BLaER1 treated with 17β-estradiol and CSF1 and Interleukin-3, amounts not matched to agents 10 nM and 100 nM (cell line): ENCODE measurements around the gene ZNF133.
"Not testable (repeated sequence)": the region's sequence is repeated elsewhere in the genome, so short reads cannot be mapped to it uniquely, and the experiment has no call there.

ENCODE experiments used
- H3K27ac ChIP-seq, 11 experiments: shearing (Covaris generic); formaldehyde crosslinking; 2 replicates each; pipeline ENCODE4 v1.8.1; 2022
- H3K27me3 ChIP-seq, 11 experiments: shearing (Covaris generic); formaldehyde crosslinking; 2 replicates each; pipeline ENCODE4 v1.8.1; 2022
- H3K36me3 ChIP-seq, 11 experiments: shearing (Covaris generic); formaldehyde crosslinking; 2 replicates each; pipeline ENCODE4 v1.8.1; 2022
- H3K4me1 ChIP-seq, 10 experiments: shearing (Covaris generic); formaldehyde crosslinking; 2 replicates each; pipeline ENCODE4 v1.8.1; 2022
- H3K4me2 ChIP-seq, 11 experiments: shearing (Covaris generic); formaldehyde crosslinking; 2 replicates each; pipeline ENCODE4 v1.8.1; 2022
- H3K4me3 ChIP-seq, 10 experiments: shearing (Covaris generic); formaldehyde crosslinking; 2 replicates each; pipeline ENCODE4 v1.8.1; 2022
- H3K9ac ChIP-seq, 11 experiments: shearing (Covaris generic); formaldehyde crosslinking; 2 replicates each; pipeline ENCODE4 v1.8.1; 2022
- H3K9me3 ChIP-seq, 11 experiments: shearing (Covaris generic); formaldehyde crosslinking; replicated peaks in 1 of 11; 2 replicates each; pipeline ENCODE4 v1.8.1; 2022
- H4K20me1 ChIP-seq, 11 experiments: shearing (Covaris generic); formaldehyde crosslinking; 2 replicates each; pipeline ENCODE4 v1.8.1; 2022
- Cebpa-rat ChIP-seq, 11 experiments: shearing (Covaris generic); IDR thresholded peaks; 2 replicates each; pipeline ENCODE4 v1.8.1; 2022

Gene ZNF133

DNA sequence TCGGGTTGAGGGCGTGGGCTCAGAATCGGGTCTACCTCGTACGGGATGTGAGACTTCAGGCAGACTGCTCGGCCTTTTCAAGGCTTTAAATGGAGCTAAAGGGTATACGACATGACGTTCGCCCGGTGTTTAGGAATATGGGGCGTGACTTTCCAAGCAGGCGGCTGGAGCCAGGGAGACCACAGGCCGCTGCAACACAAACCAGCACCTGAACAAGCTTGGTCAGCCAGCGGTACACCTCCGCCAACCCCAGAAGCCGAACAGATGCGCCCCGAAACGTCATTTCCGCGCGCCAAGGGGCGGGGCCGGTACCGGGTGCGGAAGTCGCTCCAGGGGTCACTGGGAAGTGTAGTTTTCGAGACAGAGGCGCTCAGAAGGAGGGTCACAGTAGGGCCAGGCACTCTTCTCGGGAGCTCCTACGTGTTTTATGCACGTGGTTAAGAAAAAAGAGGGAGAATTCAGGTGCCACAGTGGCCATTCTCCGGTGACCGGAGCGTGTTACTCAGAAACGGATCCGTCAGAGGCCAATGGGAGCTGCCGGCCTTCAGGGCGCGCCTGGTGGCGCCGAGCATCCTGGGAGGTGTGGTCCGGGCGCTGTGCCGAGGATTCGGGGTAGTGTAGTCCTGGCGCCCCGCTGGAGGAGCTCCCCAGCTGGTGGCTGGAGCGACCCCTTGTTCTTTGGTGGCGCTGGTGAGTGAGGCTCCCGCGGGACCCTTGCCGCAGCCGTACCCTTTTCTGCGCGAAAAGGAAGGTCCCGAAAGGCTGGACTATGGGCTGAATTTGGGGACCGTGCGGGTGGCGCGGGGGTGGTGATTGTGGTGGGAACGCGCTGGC is at the start of gene ZNF133:
Gene ZNF133, plus strand, starts transcription at position 613 of the 834 bp plus-strand sequence. CDS start 17,160 bp downstream, outside the sequence.
- Histone ChIP-seq H3K27me3 (no peaks in the 10 kb centered on the region), H3K27ac (peak within 1 kb of the TSS; percentile 87 to 97 (median 90)), H3K9me3 (peaks cover 25 to 32% (median 29%) of the 10 kb centered on the region in 11 experiments), H3K9ac (peak within 1 kb of the TSS; percentile 85 to 97 (median 90)), H3K36me3 (peaks cover 14 to 27% (median 19%) of the 10 kb centered on the region in 11 experiments; a peak in 21 of 22 replicates), H3K4me2 (peak within 1 kb of the TSS; percentile 86 to 99 (median 95)), H3K4me1 (peaks cover 14 to 23% (median 18%) of the 10 kb centered on the region in 10 experiments; a peak in 18 of 20 replicates), H4K20me1 (no peaks in the 10 kb centered on the region), H3K4me3 (peak within 1 kb of the TSS; percentile 81 to 89 (median 83))
- no peak for TF ChIP-seq Cebpa-rat (IDR thresholded peaks at IDR 0.05)

DNA sequence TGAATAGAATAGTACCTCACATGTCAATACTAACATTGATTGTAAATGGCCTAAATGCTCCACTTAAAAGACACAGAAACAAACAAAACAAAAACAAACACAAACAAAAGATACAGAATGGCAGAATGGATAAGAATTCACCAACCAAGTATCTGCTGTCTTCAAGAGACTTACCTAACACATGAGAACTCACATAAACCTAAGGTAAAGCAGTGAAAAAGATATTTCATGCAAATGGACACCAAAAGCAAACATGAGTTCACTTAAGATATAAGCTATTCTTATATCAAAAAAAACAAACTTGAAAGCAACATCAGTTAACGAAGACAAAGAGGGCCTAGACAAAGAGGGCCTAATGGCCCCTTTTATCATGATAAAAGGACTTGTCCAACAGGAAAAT is 47.3 kb upstream of the ZNF133 start:
- Histone ChIP-seq H3K4me3 (no peak overlapping the region), H3K4me2 (no peak overlapping the region), H3K9ac (no peak overlapping the region), H3K27ac (no peak overlapping the region), H4K20me1 (no peaks in the 10 kb centered on the region), H3K4me1 (peaks cover 0 to 10% (median 6%) of the 10 kb centered on the region in 10 experiments; a peak in 13 of 20 replicates), H3K27me3 (no peaks in the 10 kb centered on the region), H3K36me3 (no peaks in the 10 kb centered on the region), H3K9me3 (peaks cover 17 to 36% (median 25%) of the 10 kb centered on the region in 11 experiments)
- TF ChIP-seq Cebpa-rat (IDR thresholded peaks at IDR 0.05): no peak

DNA sequence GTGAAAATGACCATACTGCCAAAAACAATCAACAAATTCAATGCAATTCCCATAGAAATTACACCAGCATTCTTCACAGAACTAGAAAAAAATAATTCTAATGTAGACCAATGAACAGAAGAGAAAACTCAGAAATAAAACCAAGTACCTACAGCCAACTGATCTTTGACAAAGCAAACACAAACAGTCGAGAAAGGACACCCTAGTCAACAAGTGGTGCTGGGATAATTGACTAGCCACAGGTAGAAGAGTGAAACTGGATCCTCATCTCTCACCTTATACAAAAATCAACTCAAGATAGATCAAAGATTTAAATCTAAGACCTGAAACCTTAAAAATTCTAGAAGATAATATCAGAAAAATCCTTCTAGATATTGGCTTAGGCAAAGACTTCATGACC is 44.5 kb upstream of the ZNF133 start:
- Histone ChIP-seq H3K4me3 (no peak overlapping the region), H4K20me1 (no peaks in the 10 kb centered on the region), H3K27ac (no peak overlapping the region), H3K9me3 (peaks cover 17 to 33% (median 22%) of the 10 kb centered on the region in 11 experiments), H3K4me1 (peaks cover 0 to 10% (median 6%) of the 10 kb centered on the region in 10 experiments; a peak in 13 of 20 replicates), H3K36me3 (no peaks in the 10 kb centered on the region), H3K27me3 (no peaks in the 10 kb centered on the region), H3K9ac (no peak overlapping the region), H3K4me2 (no peak overlapping the region)
- no peak for TF ChIP-seq Cebpa-rat (IDR thresholded peaks at IDR 0.05)

DNA sequence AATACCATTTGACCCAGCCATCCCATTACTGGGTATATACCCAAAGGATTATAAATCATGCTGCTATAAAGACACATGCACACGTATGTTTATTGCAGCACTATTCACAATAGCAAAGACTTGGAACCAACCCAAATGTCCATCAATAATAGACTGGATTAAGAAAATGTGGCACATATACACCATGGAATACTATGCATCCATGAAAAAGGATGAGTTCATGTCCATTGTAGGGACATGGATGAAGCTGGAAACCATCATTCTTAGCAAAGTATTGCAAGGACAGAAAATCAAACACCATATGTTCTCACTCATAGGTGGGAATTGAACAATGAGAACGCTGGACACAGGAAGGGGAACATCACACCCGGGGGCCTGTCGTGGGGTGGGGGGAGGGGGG is 39.8 kb upstream of the ZNF133 start:
- H3K4me2 ChIP-seq, H4K20me1 ChIP-seq, H3K36me3 ChIP-seq, H3K4me3 ChIP-seq, H3K27me3 ChIP-seq, H3K9ac ChIP-seq, H3K27ac ChIP-seq, H3K4me1 ChIP-seq, H3K9me3 ChIP-seq: not testable (repeated sequence)

DNA sequence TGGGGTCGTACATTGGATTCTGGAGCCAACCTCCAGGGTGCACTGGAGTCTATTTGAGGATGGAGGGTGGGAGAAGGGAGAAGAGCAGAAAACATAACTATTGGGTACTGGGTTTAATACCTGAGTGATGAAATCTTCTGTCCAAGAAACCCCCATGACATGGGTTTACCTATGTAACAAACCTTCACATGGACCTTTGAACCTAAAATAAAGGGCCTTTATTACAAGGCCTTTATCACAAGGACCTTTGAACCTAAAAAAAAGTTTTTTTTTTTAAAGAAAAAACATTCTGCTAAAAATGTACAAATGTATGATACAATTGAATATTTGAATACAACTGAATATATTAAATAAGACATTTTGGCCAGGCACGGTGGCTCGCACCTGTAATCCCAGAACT is 38.1 kb upstream of the ZNF133 start:
- Histone ChIP-seq H3K4me2 (no peak overlapping the region), H3K36me3 (no peaks in the 10 kb centered on the region), H3K27ac (no peak overlapping the region), H3K4me1 (no peaks in the 10 kb centered on the region), H3K9ac (no peak overlapping the region), H3K4me3 (no peak overlapping the region), H4K20me1 (no peaks in the 10 kb centered on the region), H3K9me3 (no peaks in the 10 kb centered on the region; a peak in 2 of 22 replicates), H3K27me3 (no peaks in the 10 kb centered on the region)
- no peak for TF ChIP-seq Cebpa-rat (IDR thresholded peaks at IDR 0.05)

DNA sequence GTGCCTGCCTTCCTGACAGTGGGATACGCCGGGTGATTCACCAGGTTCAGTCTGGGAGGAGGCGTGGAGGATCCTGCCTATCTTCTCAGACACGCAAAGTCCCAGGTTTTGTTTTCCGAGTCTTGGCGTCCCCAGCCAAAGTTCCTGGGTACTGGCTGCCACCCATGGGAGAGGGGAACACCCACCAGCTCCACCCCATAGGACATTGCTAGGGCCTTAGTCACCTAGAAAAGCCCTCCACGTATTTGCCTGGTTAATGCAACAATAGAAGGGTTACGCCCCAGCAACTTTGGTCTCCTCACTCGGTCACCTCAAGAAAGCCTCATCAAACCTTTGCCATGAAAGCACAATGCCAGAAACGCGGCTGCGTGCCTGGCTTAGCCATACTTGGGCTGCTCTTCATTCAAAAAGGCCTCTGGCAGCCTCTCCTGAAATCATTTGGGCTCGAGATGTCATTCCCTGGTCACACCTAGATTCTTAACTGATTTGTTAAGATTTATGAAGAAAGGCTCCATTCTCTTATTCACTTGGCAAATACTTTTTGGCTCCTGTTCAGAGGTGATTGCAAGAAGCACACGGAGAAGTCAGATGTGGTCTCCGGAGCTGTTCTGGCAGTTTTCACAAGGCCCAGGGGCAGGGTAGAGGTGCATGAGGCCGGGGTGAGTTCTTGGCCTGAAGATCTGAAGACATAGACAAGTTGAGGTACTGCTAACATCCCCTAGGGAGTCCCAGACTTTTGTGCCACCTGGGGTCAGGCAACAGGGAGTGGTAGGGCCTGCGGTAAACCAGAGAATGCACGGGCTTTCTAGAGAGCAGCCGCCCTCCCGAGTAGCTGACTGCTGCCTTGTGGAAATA is 35.5 kb upstream of the ZNF133 start:
- Histone ChIP-seq H3K9me3 (no peaks in the 10 kb centered on the region), H3K4me3 (no peak overlapping the region), H3K36me3 (no peaks in the 10 kb centered on the region), H3K9ac (no peak overlapping the region), H3K4me2 (no peak overlapping the region), H4K20me1 (no peaks in the 10 kb centered on the region), H3K27ac (no peak overlapping the region), H3K27me3 (no peaks in the 10 kb centered on the region), H3K4me1 (peaks cover 6 to 15% (median 10%) of the 10 kb centered on the region in 10 experiments; a peak in 18 of 20 replicates)
- TF ChIP-seq Cebpa-rat (IDR thresholded peaks at IDR 0.05): no peak

DNA sequence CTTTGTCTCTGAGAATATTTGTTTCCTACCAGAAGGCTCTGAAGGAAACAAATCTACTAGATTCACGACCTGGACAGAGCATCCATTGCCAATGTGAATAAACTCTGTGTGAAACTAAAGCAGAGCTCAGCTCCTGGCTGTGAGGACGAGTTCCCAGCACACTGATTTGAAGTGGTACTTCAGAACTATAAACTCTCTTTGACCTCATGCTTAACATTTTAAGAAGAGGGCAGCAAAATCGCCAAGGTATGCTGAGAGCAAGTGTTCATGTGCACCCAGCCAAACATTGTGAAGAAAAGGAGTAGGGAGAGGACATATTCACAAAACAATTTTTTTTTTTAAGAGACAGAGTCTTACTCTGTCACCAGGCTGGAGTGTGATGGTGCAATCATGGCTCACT is 33.7 kb upstream of the ZNF133 start:
- Histone ChIP-seq H4K20me1 (no peaks in the 10 kb centered on the region), H3K9me3 (no peaks in the 10 kb centered on the region), H3K9ac (no peak overlapping the region), H3K36me3 (no peaks in the 10 kb centered on the region), H3K4me2 (no peak overlapping the region), H3K4me1 (peaks cover 6 to 15% (median 10%) of the 10 kb centered on the region in 10 experiments; a peak in 18 of 20 replicates), H3K27me3 (no peaks in the 10 kb centered on the region), H3K27ac (no peak overlapping the region), H3K4me3 (no peak overlapping the region)
- no peak for TF ChIP-seq Cebpa-rat (IDR thresholded peaks at IDR 0.05)

DNA sequence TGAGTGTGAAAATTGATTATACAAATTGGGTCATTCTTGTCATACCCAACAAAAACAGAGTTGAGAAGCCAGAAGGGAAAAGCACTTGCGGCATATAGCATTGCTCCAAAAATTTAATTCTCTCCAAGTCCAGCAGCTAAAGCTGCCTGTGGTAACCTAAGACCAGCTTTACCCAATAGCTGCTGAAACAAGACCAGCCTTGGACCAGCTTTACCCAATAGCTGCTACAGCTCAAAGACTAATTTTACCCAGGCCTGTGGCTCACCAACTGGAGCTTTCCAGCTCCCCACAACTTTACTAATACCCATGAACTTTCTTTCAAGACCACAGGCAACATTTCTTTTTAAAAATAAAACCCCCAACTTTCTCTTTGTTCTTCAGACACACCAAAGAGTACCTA is 32.8 kb upstream of the ZNF133 start:
- Histone ChIP-seq H3K4me2 (no peak overlapping the region), H3K9ac (no peak overlapping the region), H3K27ac (no peak overlapping the region), H4K20me1 (no peaks in the 10 kb centered on the region), H3K4me3 (no peak overlapping the region), H3K4me1 (peaks cover 6 to 15% (median 10%) of the 10 kb centered on the region in 10 experiments; a peak in 18 of 20 replicates), H3K27me3 (no peaks in the 10 kb centered on the region), H3K36me3 (no peaks in the 10 kb centered on the region), H3K9me3 (no peaks in the 10 kb centered on the region)
- no peak for TF ChIP-seq Cebpa-rat (IDR thresholded peaks at IDR 0.05)

DNA sequence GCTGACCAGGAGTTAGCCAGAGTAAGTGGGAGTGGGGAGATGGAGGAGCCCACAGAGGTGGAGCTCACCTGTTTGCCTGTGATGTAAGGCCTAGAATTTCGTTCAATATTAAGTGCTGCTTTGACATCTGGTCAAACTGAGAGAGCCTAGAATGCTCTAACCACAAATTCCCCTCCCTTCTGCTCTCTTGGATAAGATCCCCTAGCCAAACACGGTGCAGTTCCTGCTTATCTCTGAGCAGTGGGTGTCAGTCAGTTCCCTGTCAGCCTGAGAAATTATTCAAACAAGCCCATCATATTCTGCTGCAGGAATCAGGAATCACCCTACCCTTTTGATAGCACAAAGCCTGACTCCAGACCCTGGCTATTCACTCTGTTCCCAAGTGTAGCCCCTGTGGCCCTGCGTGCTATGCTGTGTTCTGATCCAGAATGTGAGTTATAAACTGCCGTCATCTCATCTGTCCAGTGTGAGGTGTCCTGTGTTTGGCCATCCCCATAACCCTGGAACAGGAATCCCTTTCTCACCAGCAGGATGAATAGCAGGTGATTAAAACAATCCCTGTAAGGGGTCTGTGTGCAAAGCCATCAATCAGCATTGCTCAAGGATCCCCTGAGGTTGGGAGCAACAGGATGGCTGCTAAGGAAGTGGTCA is 31.8 kb upstream of the ZNF133 start:
- Histone ChIP-seq H3K36me3 (no peaks in the 10 kb centered on the region), H3K4me2 (peak overlapping the region; percentile 8 to 78 (median 59); a peak in 18 of 22 replicates), H3K9me3 (no peaks in the 10 kb centered on the region), H3K27me3 (no peaks in the 10 kb centered on the region), H4K20me1 (no peaks in the 10 kb centered on the region), H3K9ac (no peak overlapping the region; a peak in 1 of 22 replicates), H3K4me1 (peaks cover 6 to 15% (median 10%) of the 10 kb centered on the region in 10 experiments; a peak in 18 of 20 replicates), H3K27ac (no peak overlapping the region), H3K4me3 (no peak overlapping the region)
- TF ChIP-seq Cebpa-rat (IDR thresholded peaks at IDR 0.05): no peak
